Right ventricle myocardium superior (tissue), 1 donor: ENCODE results near the gene PARD3. TPM values are rescaled to one million over a fixed set of nuclear protein-coding genes. Genes with fewer than 3 reads are reported as not detected.

ENCODE experiments used
- ATAC-seq: fragments of 200-7000 bp; cut with Tn5 transposase; one replicate; pipeline ENCODE4 v1.9.1; 2020; ENCODE audit warnings: mild to moderate bottlenecking; ENCODE audit not compliant: poor library complexity
- DNase-seq: peaks from one replicate; pipeline ENCODE4 v3.0.0-alpha.2; 2020
- intact Hi-C: fragments of 100-400 bp; cut with DNase I; formaldehyde crosslinking; loops from one replicate; pipeline ENCODE4 v1.11.2; 2022
- total RNA-seq: library from RNA; stranded (reverse); fragmentation: NEBNext Ultra II Directional; extraction: Animal tissue kit (Norgen Biotek cat#: 25700); gene quantifications from one replicate; pipeline ENCODE4 v1.2.1, GENCODE V29; 2021
- donor health status: DM: no; HTN: yes; CAD: no; lungs with severe emphysema.

The PARD3 gene
- total RNA-seq, 1 donor from 2014 or later = 33.5 TPM

DNA sequence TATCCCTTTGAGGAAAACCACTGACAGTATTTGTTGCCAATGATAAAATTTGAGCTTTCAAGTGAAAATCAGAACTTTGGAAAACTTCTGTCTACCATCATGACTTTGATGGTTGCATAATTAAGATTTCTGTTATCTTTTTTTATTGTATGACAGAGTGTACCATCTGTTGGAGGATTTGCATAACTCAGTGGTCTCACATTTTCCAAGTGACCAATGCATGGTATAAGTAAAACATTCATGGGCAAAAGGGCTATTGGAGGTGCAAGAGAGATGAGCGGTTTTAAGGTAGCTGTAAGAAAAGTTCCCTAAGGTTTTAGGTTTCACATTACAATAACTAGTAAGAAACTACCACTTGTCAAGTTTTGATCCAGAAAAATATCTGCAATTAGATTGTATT is 625.3 kb downstream of the PARD3 start:
- intact Hi-C loops = no loop called here
- DNase-seq = no peak

DNA sequence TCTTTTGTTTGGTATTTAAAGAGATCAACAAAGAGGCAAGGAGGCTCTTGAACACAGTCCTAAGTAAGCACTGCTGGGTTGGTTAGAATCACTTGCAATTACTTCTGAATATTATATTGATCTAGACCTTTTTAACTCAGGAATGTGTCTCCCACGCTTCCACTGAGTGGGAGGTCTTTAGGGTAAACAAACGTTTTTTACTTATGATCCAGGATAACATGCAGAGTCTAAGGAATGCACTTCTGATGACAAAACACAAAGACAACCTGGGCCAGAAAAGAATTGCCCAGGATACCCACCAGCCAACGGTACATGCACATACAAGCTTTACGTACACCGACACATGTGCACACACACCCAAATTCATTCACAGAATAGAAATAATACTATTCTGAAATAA is 626.9 kb downstream of the PARD3 start:
- no peak for DNase-seq
- ATAC-seq = no peak
- intact Hi-C loops = no loop called here

More for the DNA sequence above, 625.3 kb downstream of the PARD3 start:
- ATAC-seq = no peak

DNA sequence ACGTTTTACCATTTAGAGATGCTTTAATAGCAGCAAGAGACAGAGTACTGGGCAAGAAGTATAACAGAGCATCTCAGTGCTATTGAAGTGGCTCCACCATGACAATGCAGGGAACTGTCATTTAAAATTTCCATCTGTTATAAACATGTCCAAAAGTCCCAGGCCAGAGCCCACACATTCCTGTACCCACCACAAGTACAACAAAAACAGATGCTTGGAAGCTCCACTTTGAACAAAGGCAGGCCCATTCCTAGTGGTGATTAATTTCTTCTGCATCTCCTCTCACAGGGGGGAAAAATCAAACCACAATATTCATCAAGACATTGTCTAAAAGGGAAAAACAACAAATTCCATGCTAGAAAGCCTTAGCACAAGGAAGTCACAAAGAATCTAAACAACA is 627.9 kb downstream of the PARD3 start:
- ATAC-seq = no peak
- intact Hi-C loops = no loop called here
- no peak for DNase-seq

DNA sequence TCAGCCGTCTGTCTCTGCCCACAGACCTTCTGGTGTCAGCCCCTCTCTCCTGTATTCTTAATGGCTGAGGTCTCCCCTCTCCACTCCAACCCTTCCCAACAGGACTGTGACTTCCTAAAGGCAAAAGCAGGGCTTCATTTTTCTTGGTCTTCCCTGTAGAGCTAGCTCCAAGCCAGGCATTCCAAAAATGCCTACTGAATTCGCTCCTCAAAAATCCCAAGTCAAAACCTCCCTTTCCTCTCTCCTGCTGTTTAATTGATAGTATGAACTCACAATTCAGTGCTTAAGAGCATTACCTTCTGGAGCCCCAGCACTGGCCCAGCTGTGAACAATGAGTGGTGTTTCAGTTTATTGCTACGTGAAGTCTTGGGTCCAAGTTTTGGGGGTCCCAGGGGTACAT is 628.4 kb downstream of the PARD3 start:
- intact Hi-C loops = no loop called here
- ATAC-seq = no peak
- DNase-seq = no peak

DNA sequence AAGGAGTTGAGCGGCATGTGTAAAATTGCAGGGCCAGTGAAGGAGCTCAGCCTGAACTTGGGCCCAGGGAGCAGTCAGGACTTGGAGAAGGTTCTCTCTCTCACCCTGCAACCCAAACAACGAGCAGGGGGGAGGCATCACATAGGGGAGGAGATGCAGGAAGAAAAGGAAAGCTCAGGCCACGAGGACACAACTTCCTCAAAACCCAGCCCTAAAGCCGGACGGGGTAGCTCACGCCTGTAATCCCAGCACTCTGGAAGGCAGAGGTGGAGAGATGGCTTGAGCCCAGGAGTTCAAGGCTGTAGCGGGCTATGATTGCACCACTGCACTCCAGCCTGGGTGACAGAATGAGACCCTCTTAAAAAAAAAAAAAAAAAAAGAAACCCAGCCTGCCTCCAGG is 629.1 kb downstream of the PARD3 start:
- ATAC-seq (peak; percentile 23), DNase-seq (no peak)
- intact Hi-C loops = no loop called here

DNA sequence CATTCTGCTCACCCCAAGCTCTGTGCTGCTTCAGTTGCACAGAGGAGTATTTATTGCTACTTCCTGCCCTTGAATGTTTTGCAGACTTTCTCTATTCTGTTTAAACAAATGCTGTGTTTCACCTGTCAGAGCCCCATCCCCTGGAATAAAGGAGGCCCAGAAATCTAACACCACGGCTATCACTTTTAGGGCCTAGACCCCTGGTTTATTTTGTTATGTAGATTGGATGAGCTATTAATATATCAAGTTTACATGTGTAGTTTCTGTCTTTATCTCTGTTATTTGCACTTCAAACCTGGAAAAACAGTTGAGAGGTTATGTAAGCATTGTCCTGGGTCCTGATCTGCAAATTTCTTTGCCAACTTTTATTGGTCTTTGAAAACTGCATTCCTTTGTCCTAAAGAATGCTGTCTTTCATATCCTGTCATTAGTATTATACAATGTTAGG is 630.1 kb downstream of the PARD3 start:
- intact Hi-C loops = no loop called here
- ATAC-seq = no peak
- DNase-seq = no peak

DNA sequence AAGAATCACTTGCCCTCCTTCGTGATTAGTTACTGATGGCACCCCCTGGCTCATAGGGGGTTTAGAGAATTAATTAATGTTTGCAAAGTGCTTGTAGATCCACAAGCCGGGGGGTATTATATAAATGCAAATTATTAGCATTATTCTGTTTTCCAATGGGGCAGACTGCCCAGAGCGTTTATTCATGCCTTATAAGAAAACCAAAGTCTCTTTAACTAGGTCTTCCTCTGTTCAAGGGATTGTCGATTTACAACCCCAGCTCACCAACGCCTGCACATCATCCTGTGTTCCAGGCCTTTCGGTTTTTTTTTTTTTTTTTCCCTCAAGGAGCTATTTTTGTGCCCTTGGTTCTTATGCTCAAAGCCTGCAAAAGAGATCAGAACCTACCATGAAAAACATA is 630.7 kb downstream of the PARD3 start:
- no peak for ATAC-seq
- intact Hi-C loops = no loop called here
- DNase-seq = no peak

DNA sequence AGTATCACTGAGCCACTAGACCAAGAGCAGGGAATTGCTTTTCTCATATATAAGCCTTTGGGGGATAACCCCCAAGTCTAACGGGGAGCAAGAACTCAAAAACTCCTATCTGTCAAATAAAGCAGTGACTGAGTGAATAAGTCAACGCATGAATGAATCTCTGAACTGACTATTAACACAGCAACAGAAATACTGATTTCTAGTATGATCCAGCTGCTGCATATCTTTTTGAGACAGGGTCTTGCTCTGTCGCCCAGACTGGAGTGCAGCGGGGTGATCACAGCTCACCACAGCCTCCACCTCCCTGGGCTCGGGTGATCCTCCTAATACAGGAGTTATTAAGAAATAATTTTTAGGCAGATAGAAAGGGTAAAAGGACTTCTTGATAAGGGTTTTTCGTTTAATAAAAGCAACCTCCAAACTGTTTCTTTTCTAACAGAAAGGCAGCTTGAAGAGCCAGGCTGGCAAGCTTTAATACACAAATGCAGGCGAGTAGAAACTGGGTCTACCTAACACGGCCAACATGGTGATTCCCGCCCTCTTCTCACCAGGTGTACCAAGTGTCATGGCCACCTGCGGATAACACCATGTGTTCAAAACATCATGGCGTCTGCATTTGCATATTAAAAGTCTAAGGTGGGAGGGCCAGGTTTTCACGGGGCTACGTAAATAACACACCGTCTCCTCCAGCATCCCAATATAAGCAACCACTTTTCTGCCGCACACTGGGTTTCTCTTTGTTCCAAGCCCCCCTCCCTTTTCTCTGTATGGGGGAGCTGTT is 631.9 kb downstream of the PARD3 start:
- DNase-seq = no peak
- intact Hi-C loops = no loop called here
- no peak for ATAC-seq

DNA sequence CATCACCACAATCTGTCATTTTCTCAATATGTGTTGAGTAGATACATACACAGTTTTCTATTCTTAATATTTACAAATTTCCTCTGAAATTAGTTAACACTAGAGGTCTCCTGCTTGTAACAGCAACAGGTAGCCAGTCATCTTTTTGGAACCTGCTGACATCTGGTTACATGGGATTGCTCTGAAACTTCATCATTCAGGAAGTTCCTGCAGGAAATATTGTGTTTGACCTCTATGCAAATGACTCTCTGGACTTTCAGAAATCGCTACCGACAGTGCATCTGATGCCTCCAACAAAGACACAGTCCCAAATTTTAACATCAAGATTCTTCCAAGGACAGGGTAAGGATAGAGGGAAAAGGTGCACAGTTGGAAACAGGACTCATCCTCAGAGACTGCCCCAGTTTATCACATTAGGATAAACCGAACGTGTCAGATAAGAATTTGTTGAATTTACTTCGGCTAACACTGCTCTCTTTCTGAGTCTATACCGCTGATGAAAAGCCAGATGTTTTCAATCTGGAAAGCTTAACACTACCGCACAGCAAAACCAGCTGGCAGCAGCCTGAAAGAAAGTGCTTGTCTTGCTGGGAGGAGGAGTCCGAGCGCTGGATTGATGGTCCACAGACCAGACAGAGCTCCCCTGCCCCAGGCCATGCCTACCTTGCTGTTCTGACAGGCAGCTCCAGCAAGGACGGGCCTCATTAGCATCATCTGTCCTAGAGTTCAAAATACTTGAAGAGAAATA is 633.4 kb downstream of the PARD3 start:
- ATAC-seq = peak; percentile 59
- peak; percentile 51 for DNase-seq
- intact Hi-C loops = no loop called here

DNA sequence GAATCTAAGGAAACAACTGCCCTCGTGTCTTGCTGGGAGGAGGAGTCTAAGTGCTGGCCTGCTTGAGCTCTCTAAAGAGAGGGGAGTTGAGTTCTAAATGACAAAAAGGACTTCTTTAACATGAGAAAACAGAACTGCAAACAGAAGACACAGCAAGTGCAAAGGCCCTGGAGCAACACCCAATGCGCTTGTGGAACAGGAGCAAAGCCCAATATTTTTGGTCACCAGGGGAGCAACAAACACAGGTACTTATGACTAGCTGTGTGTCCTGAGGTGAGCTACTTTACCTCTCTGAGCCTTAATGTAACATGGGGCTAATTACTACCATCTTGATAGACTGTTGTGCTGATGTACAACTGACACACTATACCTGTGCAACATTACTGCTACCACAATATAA is 634.3 kb downstream of the PARD3 start:
- intact Hi-C loops = no loop called here
- ATAC-seq (no peak), DNase-seq (no peak)

DNA sequence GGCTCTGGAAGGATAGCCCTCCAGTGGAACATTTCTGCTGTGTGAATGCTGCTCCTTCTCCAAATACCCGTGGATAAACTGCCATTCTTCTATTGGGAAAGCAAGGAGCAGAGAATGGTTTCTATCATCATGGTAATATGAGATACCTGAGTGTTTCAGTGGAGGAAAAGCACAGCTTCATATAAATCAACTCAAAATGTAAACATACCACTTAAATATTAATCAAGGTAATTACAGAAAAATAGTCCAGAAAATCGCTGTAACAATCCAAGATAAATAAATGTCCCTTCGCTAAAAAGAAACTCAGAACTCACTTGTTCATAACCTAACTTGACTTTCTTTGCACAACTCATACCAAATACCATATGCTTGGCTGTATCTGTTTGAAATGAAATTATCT is 635.8 kb downstream of the PARD3 start:
- DNase-seq (no peak), ATAC-seq (no peak)
- intact Hi-C loops = no loop called here

DNA sequence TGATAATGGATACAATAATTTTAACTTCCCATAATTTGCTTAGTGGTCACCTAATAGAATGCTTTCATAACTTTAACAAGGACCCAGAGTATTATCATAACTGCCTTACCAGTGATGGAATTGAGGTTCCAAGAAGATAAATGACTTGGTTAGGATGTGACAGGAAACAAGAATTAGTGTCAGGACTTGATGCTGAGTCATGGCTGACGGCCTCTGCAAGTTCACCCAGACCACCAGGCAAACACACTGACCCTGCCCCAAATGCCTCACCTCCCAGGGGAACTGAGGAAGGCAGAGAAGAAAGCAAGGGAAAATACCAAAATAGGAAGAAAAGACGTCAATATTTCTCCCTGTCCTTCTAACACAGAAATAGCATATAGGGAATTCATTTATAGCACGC is 636.3 kb downstream of the PARD3 start:
- DNase-seq = no peak
- no peak for ATAC-seq
- intact Hi-C loops = no loop called here

DNA sequence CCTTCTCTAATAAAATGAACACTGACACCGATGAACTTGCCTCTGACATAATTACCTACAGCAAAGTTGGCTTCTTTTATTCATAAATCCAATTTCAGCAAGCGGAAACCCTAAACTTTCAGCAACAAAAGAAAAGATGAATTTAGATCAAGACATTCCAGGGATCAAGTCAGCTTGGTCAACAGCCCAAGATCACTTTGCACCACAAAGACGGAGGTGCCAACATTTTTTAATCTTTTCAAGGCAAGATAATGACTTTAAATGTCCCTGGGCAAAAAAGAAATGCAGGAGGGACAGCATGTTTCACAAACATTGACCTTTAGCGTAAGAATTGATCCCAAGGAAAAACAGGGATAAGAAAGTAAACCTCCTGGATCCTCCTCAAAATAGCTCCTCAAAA is 636.9 kb downstream of the PARD3 start:
- intact Hi-C loops = no loop called here
- ATAC-seq = no peak
- DNase-seq = no peak

DNA sequence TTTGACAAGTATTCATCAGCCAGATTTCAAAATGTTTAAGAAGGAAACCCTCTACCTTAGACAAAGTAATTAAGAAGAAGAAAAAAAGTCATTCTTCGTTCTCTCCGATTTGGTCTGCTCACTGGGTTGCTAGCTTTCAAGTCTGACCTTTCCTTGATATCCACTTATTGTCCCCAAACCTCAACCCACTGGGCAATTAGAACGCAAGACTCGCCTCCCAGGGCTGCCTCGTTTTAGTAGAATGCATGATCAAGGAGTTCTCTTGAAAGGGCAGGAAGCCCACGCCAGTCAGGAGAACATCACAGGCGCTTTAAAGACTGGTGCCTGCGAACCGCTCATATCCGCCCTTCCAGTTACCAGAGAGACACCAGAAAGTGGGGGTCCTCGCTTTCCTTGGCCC is 637.7 kb downstream of the PARD3 start:
- intact Hi-C loops = no loop called here
- DNase-seq (no peak), ATAC-seq (no peak)

DNA sequence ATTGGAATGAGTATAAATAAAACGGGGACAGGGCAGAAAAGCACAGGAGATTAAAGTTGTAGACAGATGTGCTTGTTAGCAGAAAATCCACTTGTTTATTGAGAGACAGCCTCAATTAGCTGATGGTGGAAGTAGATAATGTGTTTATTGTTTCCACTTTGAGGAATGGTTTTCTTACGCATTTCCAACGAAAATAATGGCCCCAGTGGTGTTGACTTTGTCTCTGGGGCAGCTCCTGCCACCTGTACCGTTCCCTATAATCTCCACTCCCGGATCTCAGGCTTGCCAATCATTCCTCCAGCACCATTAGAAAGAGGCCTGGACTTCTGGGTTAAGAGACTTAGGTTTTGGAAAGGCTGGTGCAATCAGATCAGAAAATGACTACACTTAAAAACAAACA is 638.7 kb downstream of the PARD3 start:
- intact Hi-C loops = no loop called here
- no peak for DNase-seq

DNA sequence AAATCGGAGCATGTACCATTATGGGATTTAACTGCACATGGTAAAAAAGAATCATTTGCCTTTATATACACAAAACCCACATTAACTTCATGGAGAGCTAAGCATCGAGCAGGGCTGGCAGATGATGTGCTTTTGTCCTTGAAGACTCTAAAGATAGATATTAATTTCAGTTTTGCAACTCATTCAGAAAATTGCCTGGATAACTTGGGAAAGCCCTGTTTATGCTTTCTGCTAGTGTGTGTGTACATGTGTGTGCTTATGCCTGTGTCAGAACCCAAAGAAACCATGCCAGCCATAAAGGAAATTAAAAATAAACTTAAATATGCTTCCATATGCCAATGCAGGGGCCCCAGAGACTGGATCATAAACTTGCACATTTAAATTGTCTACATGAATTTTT is 640.0 kb downstream of the PARD3 start:
- intact Hi-C loops = no loop called here
- DNase-seq (no peak), ATAC-seq (no peak)

More for the DNA sequence above, 638.7 kb downstream of the PARD3 start:
- no peak for ATAC-seq

DNA sequence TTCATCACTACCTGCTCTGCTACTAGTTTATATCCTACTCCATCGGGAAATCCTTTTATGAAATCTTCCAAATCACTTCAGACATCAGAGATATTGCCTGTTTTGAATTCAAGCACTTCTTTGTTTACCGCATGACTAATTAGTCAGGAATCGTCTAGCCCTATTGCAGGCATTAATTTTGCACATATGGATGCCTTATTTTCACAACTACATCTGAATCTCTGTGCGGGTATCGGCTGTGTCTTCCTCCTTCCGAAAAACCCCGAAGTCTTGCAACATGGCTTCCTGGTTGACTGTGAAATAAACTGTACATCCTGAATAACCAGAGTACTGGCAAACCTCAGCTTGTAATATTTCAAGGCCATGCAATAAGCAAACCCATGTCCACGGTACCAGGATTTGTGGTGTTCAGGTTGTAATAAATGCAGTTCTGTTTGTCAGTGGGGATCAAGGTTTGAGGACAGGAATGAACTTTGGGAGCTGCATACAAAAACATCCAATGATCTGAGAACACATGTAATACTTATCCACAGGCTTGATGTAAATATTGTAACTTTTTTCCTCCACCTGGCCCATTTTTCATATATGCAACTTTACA is 642.1 kb downstream of the PARD3 start:
- ATAC-seq (no peak), DNase-seq (no peak)
- intact Hi-C loops = no loop called here

DNA sequence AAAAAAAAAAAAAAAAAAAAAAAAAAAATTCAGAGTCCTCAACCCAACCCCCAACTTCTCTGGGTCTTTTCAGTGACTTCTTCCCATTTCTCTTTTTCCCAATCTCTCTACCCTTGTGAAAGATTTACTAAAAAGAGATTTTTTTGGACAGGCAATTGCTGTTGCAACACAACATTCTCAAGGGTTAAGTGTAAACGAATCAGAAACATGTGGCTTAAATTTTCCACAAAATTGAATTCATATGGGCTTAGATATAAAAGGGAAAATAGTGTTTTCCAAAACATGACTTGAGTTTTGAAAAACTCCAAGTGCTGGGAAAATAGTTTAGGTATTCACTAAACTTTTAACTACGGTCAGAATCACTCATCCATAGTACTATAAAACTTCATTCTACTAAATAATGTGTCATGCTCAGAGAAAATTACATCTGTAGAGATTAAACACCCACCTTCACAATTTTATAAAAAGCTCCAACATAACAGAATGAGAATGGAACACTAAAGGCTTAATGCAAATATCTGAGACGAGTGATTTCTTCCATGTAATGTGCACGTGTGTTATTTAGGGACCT is 643.1 kb downstream of the PARD3 start:
- ATAC-seq = no peak
- intact Hi-C loops = no loop called here
- no peak for DNase-seq

DNA sequence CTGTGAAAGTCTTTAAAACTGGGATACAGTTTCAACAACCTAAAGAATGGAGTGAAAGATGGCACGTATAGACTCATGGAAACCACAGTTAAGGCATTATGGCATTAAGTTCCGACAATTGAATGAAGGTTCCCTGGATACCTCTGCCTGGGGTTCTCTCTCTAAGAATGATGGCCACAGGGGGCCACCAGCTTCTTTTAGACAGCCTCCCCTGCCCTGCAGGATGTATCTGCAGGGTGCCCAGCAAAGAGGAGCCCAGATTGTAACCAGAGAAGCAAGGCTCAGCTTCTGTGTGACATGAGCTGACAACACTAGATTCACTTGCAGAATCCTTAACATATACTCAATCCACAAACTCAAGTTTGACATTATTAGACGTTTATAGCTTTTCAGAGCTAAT is 645.4 kb downstream of the PARD3 start:
- intact Hi-C loops = no loop called here
- DNase-seq (no peak), ATAC-seq (no peak)

DNA sequence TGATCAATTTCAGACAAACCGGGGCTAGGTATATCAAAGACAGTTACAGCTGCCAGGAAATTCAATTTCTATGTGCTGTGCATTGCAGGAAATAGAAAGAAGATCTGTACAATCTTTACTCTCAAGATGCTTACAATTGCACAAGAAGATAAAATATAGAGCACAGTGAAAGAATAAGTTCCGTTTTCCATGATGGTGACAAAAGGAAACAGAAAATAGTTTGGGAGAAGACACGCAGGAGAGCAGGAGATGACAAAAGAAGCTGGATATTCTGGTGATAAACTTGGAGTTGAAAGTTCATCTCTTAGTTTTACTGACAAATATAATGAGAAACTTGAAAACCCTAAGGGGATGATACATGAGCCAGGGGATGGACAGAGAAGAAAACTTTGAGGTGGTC is 646.0 kb downstream of the PARD3 start:
- intact Hi-C loops = no loop called here
- no peak for ATAC-seq

More for the DNA sequence above, 646.0 kb downstream of the PARD3 start:
- DNase-seq = no peak
